Colon (tissue), 2 donors: ENCODE data around the gene VAPB.
"Not testable (repeated sequence)": the region's sequence is repeated elsewhere in the genome, so short reads cannot be mapped to it uniquely, and the experiment has no call there.

ENCODE experiments used
- FAIRE-seq: peaks from 2 replicates; lab custom pipeline; 2012; peaks lifted over from hg19 to GRCh38; lab: Jason Lieb, UNC
- donor health status: control.
- donor health status: control.

The VAPB gene

DNA sequence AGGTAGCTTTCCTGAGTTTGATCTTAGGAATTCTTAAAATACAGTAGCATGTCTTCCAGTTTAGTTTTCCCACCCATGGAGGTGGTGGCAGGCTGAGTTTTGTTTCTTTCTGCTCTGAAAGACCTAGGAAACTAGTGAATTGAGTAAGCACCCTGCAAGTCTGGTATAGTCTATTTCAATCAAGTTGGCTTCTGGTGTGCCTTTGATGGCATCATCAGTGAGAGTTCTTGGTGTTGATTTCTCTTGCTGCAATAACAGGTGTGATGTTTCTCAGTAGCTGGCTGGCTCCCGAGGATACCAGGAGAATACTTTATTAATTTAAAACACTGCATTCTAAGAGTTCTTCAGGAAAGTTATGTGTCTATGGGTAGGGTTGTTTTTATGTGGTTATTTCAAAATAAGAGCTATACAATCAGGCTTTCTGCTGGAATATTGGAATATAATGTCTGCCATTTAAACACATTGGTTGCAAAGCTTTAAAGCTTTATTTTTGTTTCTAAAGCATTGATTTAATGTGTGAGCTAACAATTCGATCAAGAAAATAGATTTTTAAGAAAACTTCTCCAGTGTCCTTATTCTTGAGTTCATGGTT is 19.0 kb downstream of the VAPB start:
- no peak for FAIRE-seq

GRCh38 chr20:58408603-58409246 is 19.7 kb downstream of the VAPB start:
- FAIRE-seq: no peak

DNA sequence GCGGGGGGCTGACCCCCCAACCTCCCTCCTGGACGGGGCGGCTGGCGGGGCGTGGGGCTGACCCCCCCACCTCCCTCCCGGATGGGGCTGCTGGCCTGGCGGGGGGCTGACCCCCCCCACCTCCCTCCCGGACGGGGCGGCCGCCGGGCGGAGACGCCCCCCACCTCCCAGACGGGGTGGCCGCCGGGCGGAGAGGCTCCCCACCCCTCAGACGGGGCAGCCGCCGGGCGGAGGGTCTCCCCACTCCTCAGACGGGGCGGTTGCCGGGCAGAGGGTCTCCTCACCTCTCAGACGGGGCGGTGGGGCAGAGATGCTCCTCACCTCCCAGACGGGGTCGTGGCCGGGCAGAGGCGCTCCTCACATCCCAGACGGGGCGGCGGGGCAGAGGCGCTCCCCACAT is 25.2 kb downstream of the VAPB start:
- not testable (repeated sequence) for FAIRE-seq

DNA sequence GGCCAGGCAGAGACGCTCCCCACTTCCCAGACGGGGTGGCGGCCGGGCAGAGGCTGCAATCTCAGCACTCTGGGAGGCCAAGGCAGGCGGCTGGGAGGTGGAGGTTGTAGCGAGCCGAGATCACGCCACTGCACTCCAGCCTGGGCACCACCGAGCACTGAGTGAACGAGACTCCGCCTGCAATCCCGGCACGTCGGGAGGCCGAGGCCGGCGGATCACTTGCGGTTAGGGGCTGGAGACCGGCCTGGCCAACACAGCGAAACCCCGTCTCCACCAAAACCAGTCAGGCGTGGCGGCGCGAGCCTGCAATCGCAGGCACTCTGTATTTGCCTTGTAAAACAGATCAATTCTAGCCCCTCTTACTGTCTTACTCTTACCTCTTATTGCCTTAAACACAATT is 25.8 kb downstream of the VAPB start:
- not testable (repeated sequence) for FAIRE-seq

DNA sequence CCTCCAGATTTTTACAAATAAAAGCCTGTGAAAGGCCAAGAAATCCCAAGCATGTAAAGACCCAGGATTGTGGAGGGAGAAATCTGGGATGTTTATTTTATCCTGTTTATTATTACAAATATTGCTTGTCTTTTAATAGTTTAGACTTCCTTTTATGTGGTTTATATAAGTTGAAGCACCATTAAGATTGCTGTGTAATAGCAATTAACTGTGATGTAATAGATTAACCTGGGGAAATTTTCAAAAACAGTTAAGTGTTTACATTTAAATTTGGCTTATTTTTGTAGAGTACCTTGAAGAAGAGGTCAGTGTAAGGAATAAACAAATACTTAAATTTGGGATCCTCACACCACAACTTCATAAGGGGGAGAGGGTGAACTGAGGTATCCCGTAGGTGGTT is 27.0 kb downstream of the VAPB start:
- no peak for FAIRE-seq

DNA sequence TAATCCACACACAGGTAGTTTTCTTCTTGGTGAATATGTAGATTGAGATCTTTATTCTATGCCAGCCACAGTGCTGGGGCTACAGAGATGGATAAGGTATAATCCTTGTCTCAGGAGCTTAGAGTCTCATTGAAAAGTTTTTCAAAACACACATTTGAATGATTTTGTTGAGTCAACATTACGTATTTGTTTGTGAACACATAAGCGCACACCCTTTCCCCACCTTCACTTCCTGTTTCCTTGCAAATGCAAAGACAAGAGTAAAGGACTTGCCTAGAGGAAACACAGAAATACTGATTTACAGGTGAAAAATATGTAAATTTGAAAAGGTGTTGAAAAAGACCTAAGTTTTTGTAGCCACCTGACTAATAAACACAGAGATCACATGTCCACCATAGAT is 27.8 kb downstream of the VAPB start:
- no peak for FAIRE-seq

- no peak for FAIRE-seq
Measured at GRCh38 chr20:58417438-58417837, 28.4 kb downstream of the VAPB start.

- no peak for FAIRE-seq
Measured at GRCh38 chr20:58418949-58419748, 30.1 kb downstream of the VAPB start.

DNA sequence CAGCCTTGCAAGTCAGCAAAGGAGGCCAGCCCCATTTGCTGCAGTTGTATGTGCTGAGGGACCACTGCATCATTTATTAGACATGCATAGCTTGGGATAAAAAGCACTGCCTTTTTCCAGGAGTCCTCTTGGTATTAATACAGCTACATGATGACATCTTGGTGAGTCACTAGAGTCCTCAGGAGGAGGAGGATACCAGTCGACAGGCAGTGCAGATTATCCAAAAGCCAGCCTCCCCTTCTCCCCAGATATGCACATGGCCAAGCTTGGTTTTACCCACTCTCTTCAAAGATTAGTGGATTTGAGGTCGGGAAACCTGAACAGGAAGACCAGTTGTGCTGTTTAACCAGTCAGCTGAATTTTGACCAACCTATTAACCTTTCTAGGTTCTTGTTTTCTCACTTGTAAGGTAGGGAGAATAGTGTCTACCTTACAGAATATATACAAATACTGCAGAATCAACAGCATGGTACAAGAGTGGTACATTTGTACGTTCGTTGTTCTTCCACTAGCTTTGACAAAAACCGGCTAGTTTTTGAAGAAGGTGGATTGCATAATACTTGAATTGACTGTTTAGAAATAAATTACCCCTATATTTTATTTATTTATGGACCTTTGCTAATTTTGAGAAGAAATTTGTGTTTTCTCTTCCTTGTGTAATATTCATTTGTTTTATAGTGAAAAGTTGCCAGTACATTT is 31.9 kb downstream of the VAPB start:
- FAIRE-seq: no peak

DNA sequence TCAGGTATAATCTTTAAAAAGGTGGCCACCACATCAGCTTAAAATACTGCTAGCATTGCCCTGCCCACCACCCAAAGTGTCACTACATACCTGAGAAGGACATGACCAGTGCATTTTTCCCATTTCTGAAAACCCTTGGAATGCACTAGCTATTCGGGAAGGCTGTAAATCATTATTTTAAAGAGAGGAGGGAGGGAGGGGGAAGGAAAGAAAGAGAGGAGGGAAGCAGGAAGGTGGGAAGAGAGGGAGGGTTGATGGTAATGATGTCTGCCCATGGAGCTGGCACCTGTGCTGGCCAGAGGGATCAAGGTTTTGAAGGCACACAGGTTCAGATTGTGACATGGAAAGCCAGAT is 32.4 kb downstream of the VAPB start:
- FAIRE-seq: no peak

DNA sequence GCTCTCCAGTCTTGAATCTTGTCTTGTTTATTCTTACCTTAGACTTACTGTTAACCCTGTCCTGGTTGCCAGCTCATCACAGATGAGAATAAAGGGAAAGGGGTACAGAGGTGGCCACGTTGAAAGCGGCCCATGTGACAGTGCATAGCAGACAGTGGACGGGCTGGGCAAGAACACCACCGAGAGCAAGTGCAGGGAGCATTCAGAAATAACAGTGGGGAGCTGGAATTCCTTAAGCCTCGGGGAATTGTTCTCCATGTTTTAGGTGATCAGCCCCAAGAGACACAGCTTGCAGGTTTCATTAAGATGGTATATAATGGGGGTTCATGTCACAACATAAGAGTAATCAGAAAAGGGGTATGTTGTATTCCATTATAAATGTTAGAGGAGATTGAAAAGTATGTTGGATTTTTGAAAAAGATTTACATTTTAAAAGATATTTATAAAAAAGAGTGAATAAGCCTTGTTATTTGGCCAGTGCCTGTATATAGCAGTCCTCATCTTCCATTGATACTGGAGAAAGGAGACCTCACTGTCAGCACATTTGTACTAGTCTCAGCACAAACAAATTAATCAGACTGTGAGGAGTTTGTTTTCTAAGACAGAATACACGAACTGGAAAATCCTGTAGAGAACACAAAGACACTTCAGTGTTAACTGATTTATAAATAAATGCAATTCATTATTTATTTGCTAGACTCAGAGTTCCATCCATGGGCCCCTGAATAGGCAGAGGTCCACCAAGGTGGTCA is 35.4 kb downstream of the VAPB start:
- no peak for FAIRE-seq

- FAIRE-seq: not testable (repeated sequence)
Measured at GRCh38 chr20:58427571-58427970, 38.5 kb downstream of the VAPB start.

- FAIRE-seq: no peak
Measured at GRCh38 chr20:58428364-58428763, 39.3 kb downstream of the VAPB start.

DNA sequence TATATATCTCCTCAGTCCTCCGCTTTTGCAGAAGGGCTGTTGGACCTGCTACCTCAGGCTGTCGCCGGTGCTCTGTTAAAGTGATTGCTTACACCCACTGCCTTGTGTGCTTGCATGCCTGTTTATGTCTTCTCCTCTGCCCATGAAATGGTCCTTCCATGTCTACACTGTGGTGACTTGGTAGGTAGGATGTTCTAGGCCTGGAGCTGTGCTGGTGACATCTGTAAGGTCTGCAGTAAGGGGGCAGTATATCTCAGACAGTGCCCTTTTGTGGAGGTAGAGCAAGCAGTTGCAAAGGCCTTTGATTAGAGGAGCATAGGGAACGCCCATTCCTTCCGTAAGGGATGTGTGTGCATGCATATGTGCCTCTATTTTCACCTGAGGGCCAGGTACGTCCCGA is 40.3 kb downstream of the VAPB start:
- FAIRE-seq: no peak

DNA sequence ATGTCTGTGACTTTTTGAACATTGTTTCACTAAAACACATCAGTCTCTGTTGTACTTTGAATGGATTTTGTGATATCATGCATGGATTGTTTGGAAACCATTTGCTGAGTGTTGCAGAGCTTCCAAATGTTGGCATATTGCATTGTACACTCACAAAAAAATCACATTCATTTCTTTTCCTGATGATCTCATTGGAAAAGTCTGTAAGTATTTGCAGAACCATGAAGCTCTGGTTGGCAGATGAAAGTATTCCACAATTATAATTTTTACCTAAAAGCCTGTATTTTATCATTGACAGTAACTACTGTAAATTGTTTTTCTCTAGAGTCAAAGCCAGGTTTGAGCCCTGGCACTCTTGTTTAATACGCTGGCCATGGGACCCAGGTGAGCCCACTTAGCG is 42.1 kb downstream of the VAPB start:
- FAIRE-seq: no peak

DNA sequence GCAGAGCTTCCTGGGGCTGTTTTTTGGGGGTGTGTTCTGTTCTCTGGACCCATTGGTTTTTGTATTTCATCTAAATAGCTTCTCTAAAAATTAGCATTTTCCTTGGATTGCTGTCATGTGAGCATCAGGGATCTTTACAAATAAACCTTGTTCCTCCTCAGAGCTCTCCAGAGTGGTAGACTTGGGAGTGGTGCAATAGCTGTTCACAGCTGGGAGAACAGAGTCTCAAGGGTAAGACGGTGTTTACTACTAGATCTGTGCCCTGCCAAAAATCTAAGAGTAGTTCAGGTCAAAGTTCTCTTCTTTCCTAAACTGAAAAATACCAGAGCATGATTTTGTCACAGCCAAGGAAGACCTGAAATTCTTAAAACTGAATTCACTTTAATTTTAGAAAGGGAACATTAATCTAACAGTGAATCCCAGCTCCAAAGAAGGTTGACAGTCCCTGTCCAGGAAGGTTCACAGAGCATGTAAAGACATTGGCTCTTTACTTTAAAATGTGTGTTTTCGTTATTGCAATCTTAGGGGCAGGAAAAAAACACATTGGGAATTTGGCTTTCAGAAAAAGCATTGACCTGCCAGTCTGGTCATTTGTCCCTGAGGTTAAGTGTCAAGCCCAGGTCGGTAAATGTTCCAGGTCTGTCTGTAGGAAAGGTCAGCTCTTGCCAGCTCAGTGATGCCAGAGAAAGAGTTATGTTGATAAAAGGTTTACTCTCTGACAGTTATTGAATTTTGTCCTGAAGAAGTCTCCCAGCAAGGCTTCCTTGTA is 43.3 kb downstream of the VAPB start:
- no peak for FAIRE-seq

GRCh38 chr20:58433029-58433647 is 44.1 kb downstream of the VAPB start:
- FAIRE-seq: no peak

DNA sequence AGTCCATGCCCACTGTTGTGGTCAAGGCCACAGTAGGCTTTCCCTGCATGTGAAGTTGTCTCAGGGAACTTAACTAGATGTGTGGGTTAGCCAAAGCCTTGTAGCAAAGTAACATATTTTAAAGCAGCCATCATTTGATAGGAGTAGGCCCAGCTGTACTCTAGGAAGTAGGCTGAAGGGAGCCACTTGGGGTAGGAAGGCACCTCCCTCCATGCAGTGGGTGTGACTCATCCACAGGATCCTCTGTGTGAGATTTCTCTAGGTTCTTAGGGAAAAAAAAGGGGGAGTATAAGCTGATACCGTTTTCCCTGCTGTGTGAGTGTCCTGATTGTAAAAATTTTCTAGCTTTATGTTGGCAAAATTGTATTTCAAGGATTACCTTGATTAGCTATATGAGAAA is 44.7 kb downstream of the VAPB start:
- no peak for FAIRE-seq

DNA sequence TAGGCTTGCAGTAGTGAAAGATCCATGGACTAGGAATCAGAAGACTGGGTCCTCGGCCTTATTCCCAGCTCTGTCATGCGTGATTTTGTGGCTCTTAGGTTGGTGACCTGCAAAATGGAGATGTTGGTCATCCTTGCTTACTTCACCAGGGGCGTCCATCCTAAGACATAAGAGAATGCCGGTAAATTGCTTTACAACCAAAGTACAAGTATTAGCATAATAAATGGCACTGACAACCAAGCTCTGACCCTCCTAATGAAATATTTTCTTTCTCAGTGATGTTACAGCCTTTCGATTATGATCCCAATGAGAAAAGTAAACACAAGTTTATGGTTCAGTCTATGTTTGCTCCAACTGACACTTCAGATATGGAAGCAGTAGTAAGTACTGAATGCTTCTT is 45.3 kb downstream of the VAPB start:
- FAIRE-seq: no peak

DNA sequence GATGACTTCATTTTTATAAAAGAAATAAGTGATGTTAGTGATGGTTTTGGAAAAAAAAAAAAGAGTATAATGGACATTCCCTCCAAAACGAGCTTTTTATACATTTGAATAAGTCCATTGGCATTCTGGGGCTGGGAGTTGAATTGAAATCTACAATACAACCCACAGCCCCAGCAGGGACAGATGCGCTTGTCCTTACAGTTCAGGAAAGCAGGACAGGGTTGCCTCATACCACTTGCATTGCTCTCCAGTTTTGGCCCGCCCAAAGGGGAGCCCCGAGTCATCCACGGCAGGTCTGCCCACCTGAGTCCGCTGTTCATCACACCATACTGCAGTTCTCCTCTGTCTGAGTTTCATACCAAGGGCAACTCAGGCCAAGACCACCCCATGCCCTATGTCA is 46.2 kb downstream of the VAPB start:
- FAIRE-seq: no peak
